Fibroblast of gingiva (primary cell): Measurements from ENCODE around the gene KLF17.

Experiments used
- DNase-seq: peaks from one replicate; pipeline ENCODE4 v3.0.0-alpha.2; 2011; ENCODE audit warnings: low read depth

KLF17 gene

GRCh38 chr1:44118682-44119081 is at the start of gene KLF17:
TSS of gene KLF17 (plus strand) at chr1:44118821. CDS start at chr1:44118908, 87 bp downstream.
- no peak for DNase-seq

- no peak for DNase-seq
Observed at GRCh38 chr1:44071461-44071860, 47.2 kb upstream of the KLF17 start.

- peak; percentile 43 for DNase-seq
Observed at GRCh38 chr1:44072204-44072603, 46.4 kb upstream of the KLF17 start.

- DNase-seq: no peak
Observed at GRCh38 chr1:44072821-44073220, 45.8 kb upstream of the KLF17 start.

- no peak for DNase-seq
Observed at GRCh38 chr1:44073528-44073927, 45.1 kb upstream of the KLF17 start.

- DNase-seq: no peak
Observed at GRCh38 chr1:44074415-44074814, 44.2 kb upstream of the KLF17 start.

- DNase-seq: no peak
Observed at GRCh38 chr1:44076066-44076465, 42.6 kb upstream of the KLF17 start.

GRCh38 chr1:44077421-44077820 is 41.2 kb upstream of the KLF17 start:
- DNase-seq: no peak

GRCh38 chr1:44078104-44078503 is 40.5 kb upstream of the KLF17 start:
- DNase-seq: no peak

GRCh38 chr1:44079566-44079965 is 39.1 kb upstream of the KLF17 start:
- DNase-seq: no peak

- DNase-seq: peak; percentile 70
Observed at GRCh38 chr1:44084998-44085675, 33.5 kb upstream of the KLF17 start.

- no peak for DNase-seq
Observed at GRCh38 chr1:44086692-44087474, 31.7 kb upstream of the KLF17 start.

GRCh38 chr1:44089371-44090048 is 29.1 kb upstream of the KLF17 start:
- no peak for DNase-seq

GRCh38 chr1:44090429-44091252 is 28.0 kb upstream of the KLF17 start:
- DNase-seq: no peak

GRCh38 chr1:44094047-44094446 is 24.6 kb upstream of the KLF17 start:
- no peak for DNase-seq

- DNase-seq: no peak
Observed at GRCh38 chr1:44100183-44100868, 18.3 kb upstream of the KLF17 start.

- no peak for DNase-seq
Observed at GRCh38 chr1:44101328-44101727, 17.3 kb upstream of the KLF17 start.

- no peak for DNase-seq
Observed at GRCh38 chr1:44103270-44104131, 15.1 kb upstream of the KLF17 start.

- DNase-seq: no peak
Observed at GRCh38 chr1:44105810-44106209, 12.8 kb upstream of the KLF17 start.

- DNase-seq: peak; percentile 14
Observed at GRCh38 chr1:44108241-44108640, 10.4 kb upstream of the KLF17 start.

- no peak for DNase-seq
Observed at GRCh38 chr1:44108971-44109370, 9.7 kb upstream of the KLF17 start.
